ENCODE results near the gene GSC2.

DNA sequence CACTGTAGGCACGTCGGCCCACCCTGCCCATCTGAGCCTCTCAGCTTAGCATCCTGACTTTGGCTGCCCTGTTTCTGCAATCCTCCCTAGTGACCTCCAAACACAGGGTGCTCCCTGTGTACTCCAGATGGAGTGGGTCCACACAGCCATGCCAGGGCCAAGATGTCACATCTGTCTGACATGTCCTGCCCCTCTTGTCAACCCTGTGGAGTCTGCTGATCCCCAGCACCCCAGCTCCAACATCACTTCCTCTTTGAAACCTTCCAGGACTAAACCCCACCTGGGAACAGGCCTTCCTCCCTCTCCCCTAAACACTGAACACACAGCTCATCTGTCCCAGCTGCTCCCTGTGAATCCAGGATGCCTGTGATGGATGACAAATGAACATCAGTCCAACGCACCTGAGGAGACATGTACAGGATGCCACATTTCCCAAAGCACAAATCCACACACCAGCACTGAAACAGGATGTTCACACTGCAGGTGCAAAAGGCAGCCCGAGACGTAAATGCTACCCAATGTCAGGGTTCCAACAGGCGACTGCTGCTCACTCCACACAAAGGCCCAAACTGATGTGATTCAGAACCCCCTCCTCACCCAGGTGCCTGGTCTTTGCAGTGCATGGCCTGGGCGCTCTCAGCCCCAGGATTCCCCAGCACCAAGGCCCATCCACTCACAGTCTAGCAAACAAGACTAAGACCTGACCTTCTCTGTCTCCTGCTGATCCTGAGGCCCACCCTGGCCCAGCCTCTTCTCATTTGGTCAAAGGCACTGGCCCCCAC, 21.0 kb downstream of the GSC2 start:
- TF ChIP-seq, protein P1, sequence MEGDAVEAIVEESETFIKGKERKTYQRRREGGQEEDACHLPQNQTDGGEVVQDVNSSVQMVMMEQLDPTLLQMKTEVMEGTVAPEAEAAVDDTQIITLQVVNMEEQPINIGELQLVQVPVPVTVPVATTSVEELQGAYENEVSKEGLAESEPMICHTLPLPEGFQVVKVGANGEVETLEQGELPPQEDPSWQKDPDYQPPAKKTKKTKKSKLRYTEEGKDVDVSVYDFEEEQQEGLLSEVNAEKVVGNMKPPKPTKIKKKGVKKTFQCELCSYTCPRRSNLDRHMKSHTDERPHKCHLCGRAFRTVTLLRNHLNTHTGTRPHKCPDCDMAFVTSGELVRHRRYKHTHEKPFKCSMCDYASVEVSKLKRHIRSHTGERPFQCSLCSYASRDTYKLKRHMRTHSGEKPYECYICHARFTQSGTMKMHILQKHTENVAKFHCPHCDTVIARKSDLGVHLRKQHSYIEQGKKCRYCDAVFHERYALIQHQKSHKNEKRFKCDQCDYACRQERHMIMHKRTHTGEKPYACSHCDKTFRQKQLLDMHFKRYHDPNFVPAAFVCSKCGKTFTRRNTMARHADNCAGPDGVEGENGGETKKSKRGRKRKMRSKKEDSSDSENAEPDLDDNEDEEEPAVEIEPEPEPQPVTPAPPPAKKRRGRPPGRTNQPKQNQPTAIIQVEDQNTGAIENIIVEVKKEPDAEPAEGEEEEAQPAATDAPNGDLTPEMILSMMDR (conservative IDR thresholded peaks at IDR 0.05; ENCODE audit: low read length): no peak
- TF ChIP-seq EZH2phosphoT487 (IDR thresholded peaks at IDR 0.05; ENCODE audit: borderline replicate concordance): no peak
